Stimulated activated CD8-positive, alpha-beta memory T cell treated with anti-CD3 and anti-CD28 coated beads, Interleukin-15, amount 100 ng/mL, for 1 hour (primary cell): ENCODE data around the gene PCGF1.
A peak's percentile ranks its signal among the peaks of the same experiment; 100 is the strongest.

ENCODE experiments used
- DNase-seq: peaks from one replicate; pipeline ENCODE4 v3.0.0-alpha.2; 2020; ENCODE audit warnings: low read depth

PCGF1 gene

GRCh38 chr2:74536166-74536950 is 28.9 kb upstream of the PCGF1 start:
- no peak for DNase-seq

GRCh38 chr2:74535440-74535965 is 28.0 kb upstream of the PCGF1 start:
- DNase-seq = no peak

- DNase-seq = no peak
These were observed 26.9 kb upstream of the PCGF1 start for GRCh38 chr2:74534411-74534810.

- DNase-seq = no peak
These were observed 26.0 kb upstream of the PCGF1 start for GRCh38 chr2:74533464-74533863.

- DNase-seq = no peak
These were observed 24.7 kb upstream of the PCGF1 start for GRCh38 chr2:74532222-74532621.

- no peak for DNase-seq
These were observed 24.2 kb upstream of the PCGF1 start for GRCh38 chr2:74531666-74532065.

GRCh38 chr2:74530239-74531187 is 23.0 kb upstream of the PCGF1 start:
- no peak for DNase-seq

- DNase-seq = peak; percentile 65
These were observed 22.1 kb upstream of the PCGF1 start, which contains the start of the genes AUP1 and HTRA2 for GRCh38 chr2:74529357-74530238. AUP1 (minus strand) TSS chr2:74529706; CDS start chr2:74529629, 77 bp downstream. HTRA2 (plus strand) TSS chr2:74529933; CDS start chr2:74530007, 74 bp downstream.

GRCh38 chr2:74528600-74529356 is 21.3 kb upstream of the PCGF1 start:
- no peak for DNase-seq

GRCh38 chr2:74527741-74528140 is 20.2 kb upstream of the PCGF1 start:
- DNase-seq = no peak

GRCh38 chr2:74526649-74527230 is 19.2 kb upstream of the PCGF1 start:
- no peak for DNase-seq

- no peak for DNase-seq
These were observed 18.5 kb upstream of the PCGF1 start, which contains the start of gene DQX1 for GRCh38 chr2:74525717-74526648. DQX1 (minus strand) TSS chr2:74526231; CDS start chr2:74525729, 502 bp downstream.

- DNase-seq = no peak
These were observed 17.6 kb upstream of the PCGF1 start for GRCh38 chr2:74524955-74525716.

GRCh38 chr2:74524005-74524404 is 16.5 kb upstream of the PCGF1 start:
- no peak for DNase-seq

- no peak for DNase-seq
These were observed 15.0 kb upstream of the PCGF1 start for GRCh38 chr2:74522516-74522915.

- DNase-seq = no peak
These were observed 9.2 kb upstream of the PCGF1 start for GRCh38 chr2:74516650-74517049.

GRCh38 chr2:74515981-74516633 is 8.6 kb upstream of the PCGF1 start:
- peak; percentile 52 for DNase-seq
